Neutrophil (primary cell): ENCODE data around the gene EPHA7.

Source experiments
- H3K27ac ChIP-seq: fragments of 200-600 bp; sonication (generic); 2 replicates; pipeline ENCODE4 v1.5.1; 2016; ENCODE audit warnings: mild to moderate bottlenecking, moderate library complexity
- H3K27me3 ChIP-seq: fragments of 200-600 bp; sonication (generic); 2 replicates; pipeline ENCODE4 v1.6.0; 2016; ENCODE audit warnings: mild to moderate bottlenecking
- H3K36me3 ChIP-seq: fragments of 200-600 bp; sonication (generic); 2 replicates; pipeline ENCODE4 v1.5.1; 2017
- H3K4me1 ChIP-seq, 2 experiments: fragments of 200-600 bp in 1 of 2; sonication (generic) in 1 of 2; 1 replicate in 1 of 2; 2 replicates in 1 of 2; pipeline versions ENCODE4 v1.5.1 to v1.6.1; 2013 to 2016; ENCODE audit warnings: low read depth in 1 of 2, low read length in 1 of 2, mild to moderate bottlenecking in 1 of 2, moderate library complexity in 1 of 2; ENCODE audit not compliant: control insufficient read depth in 1 of 2, insufficient read depth in 1 of 2
- H3K4me3 ChIP-seq, 2 experiments: fragments of 200-600 bp in 1 of 2; sonication (generic) in 1 of 2; 1 replicate in 1 of 2; 2 replicates in 1 of 2; pipeline ENCODE4 v1.5.1; 2013 to 2016; ENCODE audit warnings: low read depth in 1 of 2, low read length in 1 of 2, mild to moderate bottlenecking in 1 of 2, moderate library complexity in 1 of 2
- H3K9me3 ChIP-seq: fragments of 200-600 bp; sonication (generic); 2 replicates; pipeline ENCODE4 v1.5.1; 2016
- CTCF ChIP-seq: fragments of 200-600 bp; sonication (generic); IDR thresholded peaks from 2 replicates; pipeline ENCODE4 v1.5.1; 2016; ENCODE audit warnings: antibody characterized with exemption

Gene EPHA7

GRCh38 chr6:93272896-93273295 lies 146.5 kb downstream of the EPHA7 start:
- Histone ChIP-seq H3K4me1 (no peaks in the 10 kb centered on the region), H3K4me3 (no peak overlapping the region), H3K27me3 (no peaks in the 10 kb centered on the region), H3K36me3 (no peaks in the 10 kb centered on the region), H3K27ac (no peak overlapping the region), H3K9me3 (no peaks in the 10 kb centered on the region)
- no peak for TF ChIP-seq CTCF

- Histone ChIP-seq H3K4me1 (no peaks in the 10 kb centered on the region), H3K27me3 (no peaks in the 10 kb centered on the region), H3K4me3 (no peak overlapping the region), H3K36me3 (no peaks in the 10 kb centered on the region), H3K9me3 (no peaks in the 10 kb centered on the region), H3K27ac (no peak overlapping the region)
- TF ChIP-seq CTCF = no peak
Observed at GRCh38 chr6:93272211-93272610, 147.1 kb downstream of the EPHA7 start.

- no peak for TF ChIP-seq CTCF
- Histone ChIP-seq H3K36me3 (no peaks in the 10 kb centered on the region), H3K27me3 (no peaks in the 10 kb centered on the region), H3K4me1 (no peaks in the 10 kb centered on the region), H3K4me3 (no peak overlapping the region), H3K27ac (no peak overlapping the region), H3K9me3 (no peaks in the 10 kb centered on the region)
Observed at GRCh38 chr6:93266116-93266817, 153.1 kb downstream of the EPHA7 start.

GRCh38 chr6:93260881-93261280 lies 158.5 kb downstream of the EPHA7 start:
- no peaks in the 10 kb centered on the region for H3K36me3 ChIP-seq
- no peak for TF ChIP-seq CTCF
- no peaks in the 10 kb centered on the region for H3K9me3 ChIP-seq
- H3K4me3 ChIP-seq = no peak overlapping the region
- H3K27ac ChIP-seq = no peak overlapping the region
- H3K27me3 ChIP-seq = no peaks in the 10 kb centered on the region
- H3K4me1 ChIP-seq = no peaks in the 10 kb centered on the region

GRCh38 chr6:93259332-93259731 lies 160.0 kb downstream of the EPHA7 start:
- H3K4me1 ChIP-seq = no peaks in the 10 kb centered on the region
- no peak overlapping the region for H3K4me3 ChIP-seq
- H3K36me3 ChIP-seq = no peaks in the 10 kb centered on the region
- no peak overlapping the region for H3K27ac ChIP-seq
- H3K27me3 ChIP-seq = no peaks in the 10 kb centered on the region
- no peak for TF ChIP-seq CTCF
- no peaks in the 10 kb centered on the region for H3K9me3 ChIP-seq

- H3K4me1 ChIP-seq = no peaks in the 10 kb centered on the region
- no peaks in the 10 kb centered on the region for H3K9me3 ChIP-seq
- TF ChIP-seq CTCF = no peak
- H3K36me3 ChIP-seq = no peaks in the 10 kb centered on the region
- H3K4me3 ChIP-seq = no peak overlapping the region
- no peak overlapping the region for H3K27ac ChIP-seq
- H3K27me3 ChIP-seq = no peaks in the 10 kb centered on the region
Observed at GRCh38 chr6:93252930-93253329, 166.4 kb downstream of the EPHA7 start.
